Measurements from ENCODE around the gene TNFRSF13B.
"Not testable (repeated sequence)": the region's sequence is repeated elsewhere in the genome, so short reads cannot be mapped to it uniquely, and the experiment has no call there.

The TNFRSF13B gene

GRCh38 chr17:16906680-16907079 is 65.2 kb downstream of the TNFRSF13B start:
- no peak for DNase-seq

GRCh38 chr17:16905593-16906191 is 66.2 kb downstream of the TNFRSF13B start:
- DNase-seq: no peak

- not testable (repeated sequence) for DNase-seq
Observed at GRCh38 chr17:16903070-16903469, 68.8 kb downstream of the TNFRSF13B start.

GRCh38 chr17:16900288-16900882 is 71.5 kb downstream of the TNFRSF13B start:
- no peak for DNase-seq

GRCh38 chr17:16897211-16897896 is 74.6 kb downstream of the TNFRSF13B start:
- not testable (repeated sequence) for DNase-seq

GRCh38 chr17:16896235-16896634 is 75.7 kb downstream of the TNFRSF13B start:
- not testable (repeated sequence) for DNase-seq

GRCh38 chr17:16893527-16893926 is 78.4 kb downstream of the TNFRSF13B start:
- DNase-seq: not testable (repeated sequence)

- not testable (repeated sequence) for DNase-seq
Observed at GRCh38 chr17:16892876-16893454, 79.0 kb downstream of the TNFRSF13B start.

- DNase-seq: no peak
Observed at GRCh38 chr17:16889088-16889465, 82.8 kb downstream of the TNFRSF13B start.
